ENCODE results near the gene SP5.
A peak's percentile ranks its signal among the peaks of the same experiment; 100 is the strongest.
"Not testable (repeated sequence)": the region's sequence is repeated elsewhere in the genome, so short reads cannot be mapped to it uniquely, and the experiment has no call there.

Gene SP5

GRCh38 chr2:170740660-170741059 lies 25.5 kb downstream of the SP5 start:
- DNase-seq: no peak

GRCh38 chr2:170742000-170742399 lies 26.9 kb downstream of the SP5 start:
- DNase-seq: no peak

DNA sequence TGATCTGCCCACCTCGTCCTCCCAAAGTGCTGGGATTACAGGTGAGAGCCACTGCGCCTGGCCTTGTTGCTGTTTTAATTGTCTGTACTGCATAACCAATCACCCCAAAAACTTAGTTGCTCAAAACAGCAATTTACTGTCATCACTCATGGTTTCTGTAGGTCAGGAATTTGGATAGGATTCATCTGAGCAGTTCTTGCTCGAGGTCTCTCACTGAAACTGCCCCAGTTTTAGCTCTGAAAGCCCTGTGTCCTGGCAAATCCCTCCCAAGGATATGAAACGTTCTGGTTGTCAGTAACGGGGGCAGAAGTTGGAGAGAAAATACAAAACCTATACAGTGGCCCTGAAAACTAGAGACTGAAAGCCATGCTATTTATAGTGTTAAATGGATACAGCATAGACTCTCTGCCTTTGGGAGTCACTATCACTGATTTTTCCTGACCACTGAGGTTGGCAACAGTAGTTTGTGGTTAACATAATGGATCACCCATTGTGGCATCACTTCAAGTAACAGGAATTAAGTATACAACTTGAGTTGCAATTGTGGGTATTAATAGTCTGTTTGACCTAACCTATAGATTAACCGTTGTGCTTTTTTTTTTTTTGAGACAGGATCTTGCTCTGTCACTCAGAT lies 27.9 kb downstream of the SP5 start:
- no peak for DNase-seq

DNA sequence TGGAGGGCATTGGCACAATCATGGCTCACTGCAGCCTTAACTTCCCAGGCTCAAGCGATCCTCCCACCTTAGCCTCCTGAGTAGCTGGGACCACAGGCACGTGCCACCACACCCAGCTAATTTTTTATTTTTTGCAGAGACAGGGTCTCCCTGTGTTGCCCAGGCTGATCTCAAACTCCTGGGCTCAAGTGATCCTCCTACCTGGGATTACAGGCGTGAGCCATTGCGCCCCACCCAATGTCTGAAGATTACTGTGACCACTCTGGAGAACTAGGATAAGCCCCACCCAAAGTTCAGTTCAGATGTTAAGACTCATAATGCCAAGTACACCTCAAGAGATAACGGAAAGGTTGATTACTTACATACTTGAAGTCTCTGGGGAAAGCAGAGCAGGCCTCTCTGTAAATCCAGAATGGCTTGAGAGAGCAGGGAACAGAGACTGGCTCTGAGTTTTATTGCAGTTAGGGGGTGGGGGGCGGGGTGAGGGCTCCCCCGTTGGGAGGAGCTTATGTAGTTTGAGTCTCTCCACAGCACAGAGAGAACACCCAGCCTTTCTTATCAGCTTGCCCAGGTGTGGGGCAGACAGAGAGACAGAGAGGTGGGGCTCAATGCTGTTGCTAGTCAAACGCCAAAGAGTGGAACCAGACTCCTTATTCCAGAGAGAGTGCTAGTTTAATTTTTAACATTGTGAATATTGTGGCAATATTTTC lies 28.5 kb downstream of the SP5 start:
- DNase-seq: no peak

GRCh38 chr2:170744248-170745002 lies 29.3 kb downstream of the SP5 start:
- DNase-seq: no peak

GRCh38 chr2:170745305-170745704 lies 30.2 kb downstream of the SP5 start:
- no peak for DNase-seq

DNA sequence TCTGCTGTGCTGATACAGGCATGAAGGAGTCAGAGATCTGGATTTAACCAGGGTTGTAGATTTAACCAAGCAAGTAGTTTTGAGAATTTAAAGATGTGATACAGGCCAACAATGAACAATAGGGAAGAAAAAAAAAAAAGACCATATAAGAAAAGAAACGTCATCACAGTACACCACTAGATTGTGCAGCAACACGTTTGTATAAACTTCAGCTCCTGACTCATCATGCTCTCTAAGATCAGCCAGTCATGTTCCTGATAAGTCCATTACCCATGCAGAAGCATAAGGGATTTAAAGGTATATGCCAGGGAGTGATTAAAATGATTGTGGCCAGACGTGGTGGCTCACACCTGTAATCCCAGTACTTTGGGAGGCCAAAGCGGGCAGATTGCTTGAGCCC lies 32.8 kb downstream of the SP5 start:
- DNase-seq: peak; percentile 55

GRCh38 chr2:170751555-170751954 lies 36.4 kb downstream of the SP5 start:
- DNase-seq: not testable (repeated sequence)

- no peak for DNase-seq
These were observed 46.4 kb downstream of the SP5 start for GRCh38 chr2:170761572-170761971.

DNA sequence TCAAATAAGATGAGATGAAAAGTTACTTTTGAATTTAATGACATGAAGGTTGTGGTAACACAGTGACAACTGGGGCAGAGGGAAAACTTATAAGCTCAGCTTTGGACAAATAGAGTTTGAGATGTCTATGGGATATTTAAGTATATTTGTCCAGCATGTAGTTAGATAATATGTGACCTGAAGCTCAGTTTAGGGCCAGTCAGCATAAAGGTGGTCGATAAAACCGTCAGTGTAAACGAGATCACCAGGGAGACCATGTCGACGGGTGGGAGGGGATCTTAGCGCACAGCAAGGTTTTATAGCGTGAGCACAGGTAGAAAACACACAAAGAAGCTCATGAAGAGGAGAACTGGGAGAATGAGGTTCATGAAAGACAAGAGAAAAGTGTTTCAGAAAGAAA lies 47.6 kb downstream of the SP5 start:
- DNase-seq: no peak

GRCh38 chr2:170763232-170763631 lies 48.1 kb downstream of the SP5 start:
- DNase-seq: no peak

DNA sequence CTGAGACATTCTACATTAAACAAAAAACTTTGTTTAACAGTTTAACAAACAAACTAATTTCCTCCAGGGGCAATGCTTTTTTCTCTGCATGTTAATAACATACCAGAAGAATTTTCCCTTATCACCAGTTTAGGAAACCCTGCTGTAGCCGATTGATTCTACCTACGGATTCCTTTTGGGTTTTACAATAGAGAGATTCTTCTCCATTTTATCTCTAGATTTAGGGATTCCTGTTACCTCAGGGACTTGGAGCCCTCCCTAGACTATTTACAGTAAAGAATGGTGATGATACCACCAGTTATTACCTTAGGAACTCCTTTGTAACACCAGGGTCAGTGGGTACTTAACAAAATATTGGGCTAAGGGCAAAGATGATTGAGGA lies 49.7 kb downstream of the SP5 start:
- no peak for DNase-seq

DNA sequence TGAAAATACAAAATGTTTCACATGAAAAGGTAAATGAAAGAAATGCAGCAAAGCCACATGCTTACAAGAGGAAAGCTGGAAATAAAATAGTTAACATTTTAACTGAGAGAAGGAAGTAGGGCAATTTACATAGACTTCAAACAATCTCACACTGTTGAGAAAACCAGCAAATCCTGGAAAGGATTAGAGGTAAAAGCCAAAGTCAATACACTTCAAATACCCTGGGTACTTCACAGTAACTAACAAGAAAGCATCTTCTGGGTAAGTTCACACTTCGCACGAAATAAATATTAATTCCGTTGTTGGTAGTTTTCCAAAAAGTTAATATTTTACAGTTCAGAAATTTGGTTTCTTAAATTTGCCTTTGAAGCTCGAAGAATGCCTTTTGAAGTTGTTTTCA lies 51.6 kb downstream of the SP5 start:
- no peak for DNase-seq

All from EL (cell line).